ENCODE data around the gene ZNF771. TPM values are rescaled to one million over a fixed set of nuclear protein-coding genes. Genes with fewer than 3 reads are reported as not detected.

ZNF771 gene
- total and polyA plus RNA-seq, 9 of the 15 experiments (the other 6 are each of a cell fraction or from before 2014, with no cell fraction given), result 1.5 to 12.6 (median 4.4) TPM

GRCh38 chr16:30430428-30430970, 23.1 kb downstream of the ZNF771 start (continued):
- TF ChIP-seq NR2C1 (IDR thresholded peaks at IDR 0.05) (peak; percentile 46; the same call in 1 of the 2 replicates), NR2C1 (tag; IDR thresholded peaks at IDR 0.05) (peak; percentile 69), HOXB6 (CRISPR knock-in tag; IDR thresholded peaks at IDR 0.05; ENCODE audit: borderline replicate concordance) (no peak), NFRKB (IDR thresholded peaks at IDR 0.05; ENCODE audit: low read depth) (peak; percentile 50; the same call in 1 of the 2 replicates), CXXC5 (CRISPR knock-in tag; IDR thresholded peaks at IDR 0.05) (peak; percentile 23), PRDM10 (IDR thresholded peaks at IDR 0.05; ENCODE audit: partially characterized antibody) (no peak), SIRT6 (IDR thresholded peaks at IDR 0.05; ENCODE audit: low read depth, low read length) (no peak), USF1 (CRISPR knock-in tag; IDR thresholded peaks at IDR 0.05) (peak; percentile 61), ZC3H8 (IDR thresholded peaks at IDR 0.05) (no peak), ARNT (IDR thresholded peaks at IDR 0.05) (0 out of 4 replicates have a peak, but pooled peaks of 1 of the 2 experiments have one; percentile 28), U2AF1 (optimal IDR thresholded peaks at IDR 0.05; ENCODE audit: low read depth, low read length) (no peak), NCOR1 (IDR thresholded peaks at IDR 0.05) (no peak), ELF1 (tag; IDR thresholded peaks at IDR 0.05) (0 out of 2 replicates have a peak, but pooled peaks have one; percentile 33), SMARCA5 (IDR thresholded peaks at IDR 0.05) (no peak), FOXP1 (CRISPR knock-in tag; IDR thresholded peaks at IDR 0.05) (0 out of 2 replicates have a peak, but pooled peaks have one; percentile 10), E2F4 (CRISPR knock-in tag; IDR thresholded peaks at IDR 0.05; ENCODE audit: low read depth) (0 out of 2 replicates have a peak, but pooled peaks have one; percentile 69), POU5F1 (IDR thresholded peaks at IDR 0.05; ENCODE audit: borderline replicate concordance, low read depth, low read length, partially characterized antibody) (no peak), ZNF766 (CRISPR knock-in tag; conservative IDR thresholded peaks at IDR 0.05) (peak; percentile 57; the same call in 1 of the 2 replicates)
- TF ChIP-seq, protein P1, sequence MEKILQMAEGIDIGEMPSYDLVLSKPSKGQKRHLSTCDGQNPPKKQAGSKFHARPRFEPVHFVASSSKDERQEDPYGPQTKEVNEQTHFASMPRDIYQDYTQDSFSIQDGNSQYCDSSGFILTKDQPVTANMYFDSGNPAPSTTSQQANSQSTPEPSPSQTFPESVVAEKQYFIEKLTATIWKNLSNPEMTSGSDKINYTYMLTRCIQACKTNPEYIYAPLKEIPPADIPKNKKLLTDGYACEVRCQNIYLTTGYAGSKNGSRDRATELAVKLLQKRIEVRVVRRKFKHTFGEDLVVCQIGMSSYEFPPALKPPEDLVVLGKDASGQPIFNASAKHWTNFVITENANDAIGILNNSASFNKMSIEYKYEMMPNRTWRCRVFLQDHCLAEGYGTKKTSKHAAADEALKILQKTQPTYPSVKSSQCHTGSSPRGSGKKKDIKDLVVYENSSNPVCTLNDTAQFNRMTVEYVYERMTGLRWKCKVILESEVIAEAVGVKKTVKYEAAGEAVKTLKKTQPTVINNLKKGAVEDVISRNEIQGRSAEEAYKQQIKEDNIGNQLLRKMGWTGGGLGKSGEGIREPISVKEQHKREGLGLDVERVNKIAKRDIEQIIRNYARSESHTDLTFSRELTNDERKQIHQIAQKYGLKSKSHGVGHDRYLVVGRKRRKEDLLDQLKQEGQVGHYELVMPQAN (IDR thresholded peaks at IDR 0.05; ENCODE audit: borderline replicate concordance), result 0 out of 2 replicates have a peak, but pooled peaks have one; percentile 35

All from K562 (cell line).